Esophagus mucosa (tissue), 1 donor: ENCODE results near the gene PCSK6. TPM values are rescaled to one million over a fixed set of nuclear protein-coding genes. Genes with fewer than 3 reads are reported as not detected.
A peak's percentile ranks its signal among the peaks of the same experiment; 100 is the strongest.

Experiments used
- ATAC-seq: fragments of 200-7000 bp; cut with Tn5 transposase; one replicate; pipeline ENCODE4 v1.9.1; 2020
- total RNA-seq: library from RNA; stranded (reverse); gene quantifications from one replicate; pipeline ENCODE4 v1.2.4, GENCODE V29; 2023
- donor health status: DM: yes; HTN: yes; CAD: no.

The PCSK6 gene
- total RNA-seq, 1 donor from 2014 or later = 6.7 TPM

DNA sequence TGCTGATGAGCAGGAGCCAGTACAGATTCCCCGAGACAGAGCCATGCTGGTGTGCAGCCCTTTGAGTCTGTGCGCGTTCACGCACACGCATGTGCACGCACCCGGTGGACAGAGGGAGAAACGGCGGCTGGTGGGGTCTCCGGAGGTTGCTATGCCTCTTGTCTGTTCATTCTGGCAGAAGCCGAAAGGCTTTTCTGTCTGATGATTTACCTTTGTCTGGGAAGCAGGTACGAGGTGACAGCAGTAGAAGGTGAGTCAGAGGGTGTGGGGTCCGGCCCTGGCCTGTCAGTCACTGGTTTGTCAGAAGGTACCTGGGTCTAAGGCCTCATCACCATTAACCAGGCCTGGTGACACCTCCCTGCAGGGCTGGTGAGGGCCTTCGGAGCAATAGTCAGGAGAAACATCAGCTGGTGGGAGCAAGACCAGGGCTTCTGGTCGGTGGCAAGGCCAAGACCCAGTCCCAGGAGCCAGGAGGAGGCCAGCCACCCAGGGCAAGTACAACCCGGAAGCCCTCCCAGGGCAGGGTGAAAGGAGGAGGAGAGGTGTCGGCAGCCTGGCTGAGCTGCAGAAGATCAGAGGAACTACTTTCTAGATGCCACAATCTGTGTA is 7.5 kb downstream of the PCSK6 start:
- peak; percentile 79 for ATAC-seq

DNA sequence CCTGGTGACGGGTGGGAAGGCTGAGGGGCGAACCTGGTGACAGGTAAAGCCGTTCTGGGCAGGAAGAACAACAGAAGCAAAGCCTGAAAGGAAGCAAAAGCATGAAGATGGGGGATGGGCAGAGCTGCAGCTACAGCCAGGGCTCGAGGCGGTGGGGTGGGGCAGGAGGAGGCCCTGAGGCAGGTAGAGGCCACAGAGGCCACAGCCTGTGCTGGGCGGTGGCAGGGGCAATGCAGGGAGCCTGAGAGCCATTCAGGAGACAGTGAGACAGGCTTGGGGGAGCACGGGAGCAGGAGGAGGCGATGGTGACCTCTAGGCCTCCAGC is 8.2 kb downstream of the PCSK6 start:
- no peak for ATAC-seq

DNA sequence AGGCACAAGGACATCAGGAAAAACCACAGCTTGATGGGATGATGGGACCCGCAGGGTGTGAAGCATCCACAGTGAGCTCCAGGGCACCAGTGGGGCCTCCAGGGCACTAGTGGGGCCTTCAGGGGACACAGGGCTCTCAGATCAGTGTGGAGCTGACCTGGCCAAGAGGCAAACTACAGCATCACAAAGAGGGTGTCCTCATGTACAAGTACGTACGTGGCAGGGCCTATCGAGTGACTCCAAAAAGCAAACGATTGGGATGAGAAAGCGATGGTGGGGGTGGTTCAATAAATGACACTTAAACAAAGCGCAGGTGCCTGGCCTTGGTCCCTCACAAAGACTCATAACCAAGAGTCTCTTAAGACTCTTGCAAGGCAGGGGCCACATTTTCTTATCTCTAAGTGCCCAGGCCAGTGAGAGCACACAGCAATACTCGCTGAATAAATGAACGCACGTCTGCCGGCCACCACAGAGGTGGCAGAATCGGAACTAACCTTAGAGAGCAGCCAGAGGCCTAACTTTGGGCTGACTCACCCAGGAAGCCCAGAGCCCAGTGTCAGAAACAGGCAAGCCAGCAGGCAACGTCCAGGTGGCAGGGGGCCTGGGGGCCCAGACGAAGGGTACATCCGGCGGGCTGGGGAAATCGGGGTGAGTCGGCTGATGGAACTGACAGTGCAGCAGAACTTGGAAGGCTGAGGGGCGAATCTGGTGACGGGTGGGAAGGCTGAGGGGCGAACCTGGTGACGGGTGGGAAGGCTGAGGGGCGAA is 8.7 kb downstream of the PCSK6 start:
- no peak for ATAC-seq

DNA sequence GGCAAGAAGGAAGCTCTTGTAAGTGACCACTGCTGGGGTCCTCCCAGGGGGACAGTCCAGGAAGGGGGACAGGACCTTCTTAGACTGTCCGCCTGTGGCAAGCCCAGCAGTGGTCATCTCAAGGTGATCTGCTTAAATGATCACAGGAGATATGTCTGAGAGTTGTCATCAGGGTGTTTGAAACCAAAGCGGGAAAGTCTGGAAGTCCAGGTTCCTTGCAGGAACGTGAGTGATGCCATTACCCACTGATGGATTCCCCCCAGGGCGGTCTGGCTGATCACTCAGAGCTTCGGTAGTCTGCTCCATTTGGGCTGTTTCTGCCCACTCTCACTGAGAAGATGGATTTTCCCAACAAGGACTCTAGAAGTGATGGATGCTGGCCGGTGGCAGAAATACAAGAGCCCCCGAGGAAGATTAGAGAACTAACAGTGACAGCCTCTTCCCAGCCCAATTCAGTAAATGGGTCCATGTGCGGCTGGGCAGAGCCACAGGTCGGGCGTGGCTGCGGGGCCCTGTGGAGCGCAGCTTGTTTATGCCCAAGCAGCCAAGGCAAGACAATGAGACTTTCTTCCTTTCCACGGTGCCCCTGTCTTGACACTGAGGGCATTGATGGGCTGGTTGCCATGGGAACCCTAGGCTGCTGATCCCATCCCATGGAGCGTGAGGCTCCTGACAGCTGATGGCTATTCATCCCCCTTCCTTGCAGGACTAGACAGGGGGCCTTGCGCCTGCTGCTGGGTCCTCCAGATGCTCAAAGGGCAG is 9.5 kb downstream of the PCSK6 start:
- ATAC-seq = no peak

DNA sequence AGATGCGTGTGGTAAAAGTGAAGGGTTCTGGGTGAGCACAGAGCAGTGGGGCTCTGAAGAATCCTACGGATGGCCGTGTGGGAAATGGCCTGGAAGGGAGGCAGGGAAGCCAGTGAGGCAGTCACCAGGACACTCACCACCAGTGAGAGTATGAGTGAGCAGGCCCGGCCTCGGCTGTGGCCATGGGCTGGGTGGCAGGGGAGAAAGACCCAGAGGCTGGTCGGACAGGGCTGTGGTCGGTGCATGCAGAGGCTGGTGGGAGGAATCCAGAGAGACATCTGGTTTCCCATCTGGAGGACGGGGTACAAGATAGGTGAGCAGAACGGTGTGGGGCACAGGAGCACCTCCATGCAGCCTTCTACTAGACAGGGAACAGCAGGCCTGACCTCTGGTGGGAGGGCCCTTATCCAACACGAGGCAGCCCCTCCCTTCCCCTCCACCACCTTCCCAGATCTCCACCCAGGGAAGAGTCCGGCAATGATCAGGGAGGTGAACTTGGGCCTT is 10.1 kb downstream of the PCSK6 start:
- no peak for ATAC-seq

DNA sequence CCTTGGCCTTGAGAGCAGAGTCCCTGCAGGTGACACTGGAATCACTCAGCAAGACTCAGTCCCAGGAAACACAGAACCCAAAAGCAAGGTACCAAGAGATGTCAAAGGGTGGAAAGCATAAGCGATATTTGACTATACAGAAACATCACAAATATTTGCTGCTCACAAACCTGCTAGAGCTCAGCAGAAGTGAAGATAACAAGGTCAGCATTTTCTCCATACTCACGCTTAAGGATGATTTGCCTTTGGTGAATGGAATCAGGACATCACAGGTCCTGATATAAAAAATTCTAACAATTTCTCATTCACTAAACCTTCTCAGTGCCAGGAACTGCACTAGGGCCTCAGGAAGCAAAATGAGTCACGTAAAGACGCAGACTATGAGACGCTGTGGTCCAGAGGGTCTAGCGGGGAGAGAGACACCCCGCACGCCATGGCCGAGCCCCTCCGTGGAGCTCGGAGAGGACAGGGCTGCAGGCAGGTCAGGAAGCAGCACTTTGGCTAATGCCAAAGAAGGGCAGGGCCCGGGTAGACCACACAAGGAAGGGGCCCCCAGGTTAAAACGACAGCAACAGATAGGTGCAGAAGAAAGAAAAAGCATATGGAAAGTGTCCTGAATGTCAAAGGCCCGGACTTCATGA is 10.7 kb downstream of the PCSK6 start:
- ATAC-seq = no peak

DNA sequence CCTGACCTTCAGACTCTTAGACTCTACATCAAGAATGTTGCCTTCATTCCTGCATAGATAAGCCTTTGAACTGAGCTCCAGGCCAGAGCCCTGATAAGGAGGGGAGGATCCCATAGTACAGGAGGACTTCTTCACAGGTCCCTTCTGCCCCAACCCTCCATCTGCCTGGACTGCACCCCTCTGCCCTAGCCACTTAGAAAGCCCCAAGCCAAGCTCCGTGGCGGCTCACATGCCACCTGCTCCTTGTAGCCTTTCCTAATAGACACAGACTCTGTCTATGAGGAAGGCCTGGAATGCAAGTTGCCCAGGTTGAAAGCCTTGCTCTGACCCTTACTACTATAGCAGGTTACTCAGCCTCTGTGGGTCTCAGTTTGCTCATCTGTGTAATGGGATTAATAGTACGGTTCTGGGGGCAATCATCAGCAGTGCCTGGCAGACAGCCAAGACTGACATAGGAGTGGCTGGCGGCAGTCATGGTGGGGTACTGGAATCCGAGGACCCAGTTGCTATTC is 11.6 kb downstream of the PCSK6 start:
- ATAC-seq = no peak

DNA sequence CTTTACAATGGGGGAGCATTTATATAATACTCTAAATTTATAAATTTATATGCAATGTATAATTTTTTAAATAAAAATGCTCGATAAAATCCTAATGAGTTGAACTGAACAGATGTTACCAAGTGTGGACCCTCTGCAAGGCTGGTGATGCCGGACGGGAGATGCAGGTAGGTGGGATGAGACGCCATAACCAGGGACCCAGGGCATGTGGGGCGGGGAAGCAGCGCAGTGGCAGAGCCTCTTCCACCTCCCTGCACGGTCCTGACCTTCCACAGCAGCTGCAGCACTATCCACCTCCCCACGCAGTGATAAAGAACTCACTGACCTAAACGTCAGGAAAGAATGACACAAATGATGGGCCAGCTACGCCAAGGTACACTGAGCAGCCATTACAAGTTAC is 12.8 kb downstream of the PCSK6 start:
- no peak for ATAC-seq

DNA sequence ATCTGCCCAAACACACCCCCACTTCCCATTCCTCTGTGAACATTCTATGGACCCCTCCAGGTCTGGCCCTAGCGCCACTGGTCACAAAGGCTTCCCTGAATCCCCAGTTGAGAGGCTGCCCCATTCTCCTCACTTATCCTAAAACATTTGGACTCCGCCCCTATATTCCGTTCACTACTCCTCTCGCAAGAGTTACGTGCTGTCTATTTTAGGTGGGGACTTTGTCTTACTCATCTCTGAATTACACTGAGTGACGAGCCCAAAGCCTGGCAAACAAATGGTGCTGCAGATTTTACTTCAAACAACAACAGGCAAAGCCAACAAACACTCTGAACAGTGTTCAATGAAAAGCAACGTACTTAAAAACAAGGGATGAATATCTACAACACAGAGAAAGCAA is 14.5 kb downstream of the PCSK6 start:
- ATAC-seq = no peak

DNA sequence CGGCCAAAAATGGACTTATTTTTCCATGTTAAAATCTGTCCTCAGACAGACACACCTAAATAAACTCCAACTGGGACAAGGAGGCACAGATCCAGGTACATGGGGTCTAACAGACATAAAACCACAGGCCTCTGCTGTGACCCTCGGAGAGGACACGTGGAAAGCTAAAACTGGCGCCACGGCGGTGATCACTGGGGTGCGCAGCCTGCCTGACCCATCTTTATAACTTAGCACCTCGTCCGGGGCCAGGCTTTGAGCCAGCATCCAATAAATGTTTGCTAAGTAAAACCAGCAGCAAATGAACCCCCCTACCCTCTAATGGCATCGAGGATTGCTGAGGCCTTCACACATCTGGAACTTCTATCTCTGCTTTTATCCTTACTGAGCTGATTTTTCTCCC is 15.3 kb downstream of the PCSK6 start:
- ATAC-seq = no peak

DNA sequence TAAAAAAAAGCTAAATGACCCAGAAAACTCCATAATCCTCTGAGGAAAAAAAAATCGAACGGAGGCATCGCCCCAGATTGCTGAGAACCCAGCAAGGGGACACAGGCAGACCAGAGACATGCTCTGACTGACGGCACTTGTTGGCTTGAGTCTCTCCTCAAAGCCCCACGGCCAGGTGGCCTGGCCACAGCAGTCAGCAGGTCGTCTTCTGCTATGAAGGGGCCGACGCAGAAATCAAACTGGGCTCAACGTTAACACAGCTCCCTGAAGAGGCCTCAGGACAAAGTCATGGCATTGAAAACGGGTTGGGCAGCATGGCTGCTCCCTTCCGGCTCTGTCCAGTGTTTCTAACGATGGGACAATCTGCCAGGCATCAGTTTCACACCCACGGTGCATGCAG is 17.5 kb downstream of the PCSK6 start:
- no peak for ATAC-seq

DNA sequence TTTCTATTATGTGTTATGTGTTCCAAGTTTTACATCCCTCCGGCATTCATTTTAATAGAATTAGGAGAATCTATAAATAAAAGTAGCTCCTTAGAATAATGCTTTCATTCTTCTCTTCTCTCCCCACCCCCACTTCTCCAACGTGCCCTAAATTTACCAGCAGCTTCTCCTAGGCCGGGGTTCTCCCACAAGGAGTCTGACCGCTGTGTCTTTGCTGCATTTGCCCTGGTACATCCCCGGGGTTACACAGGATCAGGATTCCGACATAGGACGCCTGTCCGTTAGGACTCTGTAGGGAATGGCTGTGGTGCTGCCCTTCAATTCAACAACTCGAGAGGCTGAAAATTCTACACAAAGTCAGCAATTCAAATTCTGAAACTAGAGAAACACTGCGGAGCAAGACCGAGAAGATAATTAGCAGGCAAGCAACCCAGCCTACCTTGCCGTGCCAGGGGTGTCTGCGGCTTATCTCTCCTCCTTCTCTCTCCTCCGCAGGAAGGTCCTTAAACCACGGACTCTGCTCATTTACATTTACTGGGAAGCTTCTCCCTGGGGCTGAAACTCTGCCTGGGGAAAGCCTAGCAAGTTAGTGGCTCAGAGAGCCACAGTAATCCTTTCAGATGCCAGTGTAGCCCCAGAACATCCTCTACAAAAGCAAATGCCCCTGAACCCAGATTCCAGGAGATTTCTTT is 18.8 kb downstream of the PCSK6 start:
- no peak for ATAC-seq

DNA sequence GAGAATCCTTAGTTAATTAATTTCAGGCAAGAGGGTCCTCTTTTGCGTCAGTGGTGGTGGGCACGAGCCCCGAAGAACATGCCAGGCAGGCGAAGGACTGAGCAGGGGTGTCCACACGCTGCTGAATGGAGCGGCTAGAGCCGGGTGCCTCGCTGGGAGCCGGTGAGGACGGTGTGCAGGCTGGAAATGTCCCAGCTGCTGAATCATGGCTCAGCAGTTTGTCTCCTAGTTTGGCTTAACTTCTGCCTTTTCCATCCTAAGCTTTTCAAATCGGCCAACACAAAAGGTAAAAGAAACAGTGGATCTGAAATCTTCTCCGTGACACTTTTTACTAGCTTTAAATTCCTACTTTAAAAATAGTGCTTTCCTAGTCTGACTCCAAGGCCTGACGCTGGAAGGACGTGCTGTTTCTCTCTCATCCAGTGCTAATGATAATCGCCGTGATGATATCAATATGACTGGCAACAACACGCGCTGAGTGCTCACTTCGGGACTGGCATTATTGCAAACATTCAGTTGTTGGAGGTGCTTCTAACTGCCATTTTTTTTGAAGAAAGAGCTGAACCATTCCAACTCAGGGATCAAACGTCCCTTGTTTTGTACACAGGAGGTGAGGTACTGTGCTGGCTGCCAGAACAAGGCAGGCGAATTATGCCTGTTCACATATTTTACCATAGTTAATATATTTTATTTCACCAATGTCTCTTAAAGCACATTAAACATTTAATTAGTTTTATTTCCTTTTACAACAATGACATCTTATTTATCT is 19.8 kb downstream of the PCSK6 start:
- no peak for ATAC-seq

DNA sequence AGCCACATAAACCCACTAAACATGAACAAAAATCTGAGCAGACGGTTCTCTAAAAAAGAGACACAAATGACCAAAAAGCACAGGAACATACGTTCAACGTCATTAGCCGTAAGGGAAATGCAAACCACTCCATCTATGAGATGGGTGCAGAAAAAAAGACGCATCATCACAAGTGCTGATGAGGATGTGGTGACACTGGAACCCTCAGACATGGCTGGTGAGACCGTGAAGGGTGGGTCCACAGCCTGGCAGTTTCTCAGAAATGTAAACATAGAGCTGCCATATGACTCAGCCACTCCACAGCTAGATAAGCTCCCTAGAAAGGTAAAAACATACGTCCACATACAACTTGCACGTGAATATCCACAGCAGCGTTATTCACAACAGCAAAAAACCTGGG is 23.3 kb downstream of the PCSK6 start:
- ATAC-seq = no peak

DNA sequence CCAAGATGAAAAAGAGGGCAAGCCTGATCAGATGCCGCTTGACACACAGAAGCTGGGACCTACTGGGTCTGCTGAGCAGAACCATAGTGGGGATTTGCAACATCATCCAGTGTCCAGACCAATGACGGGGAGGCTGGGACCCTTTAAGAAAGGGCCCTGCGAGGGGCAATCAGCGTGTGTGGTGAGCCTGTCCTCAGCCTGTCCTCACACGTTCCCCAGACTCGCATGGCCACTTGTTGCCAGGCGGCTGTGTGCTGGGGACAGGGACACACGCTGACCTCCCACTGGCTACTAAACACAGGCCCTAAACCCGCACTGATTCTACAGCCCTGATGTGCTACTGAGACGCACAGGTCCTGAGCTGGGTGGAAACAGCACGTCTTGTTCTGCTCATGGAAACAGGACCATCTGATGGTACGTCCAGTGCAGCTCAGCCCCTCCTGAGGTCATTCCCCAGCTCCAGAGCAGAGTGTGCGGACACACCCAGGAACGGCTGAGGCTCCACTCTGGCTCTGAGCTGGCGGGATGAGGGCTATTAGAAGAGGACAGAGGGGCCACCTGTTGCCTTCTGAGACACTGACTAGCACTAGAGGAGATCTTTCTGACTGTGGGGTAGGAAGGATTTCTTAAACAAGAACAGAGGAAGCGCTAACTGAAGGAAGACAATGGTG is 24.4 kb downstream of the PCSK6 start:
- no peak for ATAC-seq

DNA sequence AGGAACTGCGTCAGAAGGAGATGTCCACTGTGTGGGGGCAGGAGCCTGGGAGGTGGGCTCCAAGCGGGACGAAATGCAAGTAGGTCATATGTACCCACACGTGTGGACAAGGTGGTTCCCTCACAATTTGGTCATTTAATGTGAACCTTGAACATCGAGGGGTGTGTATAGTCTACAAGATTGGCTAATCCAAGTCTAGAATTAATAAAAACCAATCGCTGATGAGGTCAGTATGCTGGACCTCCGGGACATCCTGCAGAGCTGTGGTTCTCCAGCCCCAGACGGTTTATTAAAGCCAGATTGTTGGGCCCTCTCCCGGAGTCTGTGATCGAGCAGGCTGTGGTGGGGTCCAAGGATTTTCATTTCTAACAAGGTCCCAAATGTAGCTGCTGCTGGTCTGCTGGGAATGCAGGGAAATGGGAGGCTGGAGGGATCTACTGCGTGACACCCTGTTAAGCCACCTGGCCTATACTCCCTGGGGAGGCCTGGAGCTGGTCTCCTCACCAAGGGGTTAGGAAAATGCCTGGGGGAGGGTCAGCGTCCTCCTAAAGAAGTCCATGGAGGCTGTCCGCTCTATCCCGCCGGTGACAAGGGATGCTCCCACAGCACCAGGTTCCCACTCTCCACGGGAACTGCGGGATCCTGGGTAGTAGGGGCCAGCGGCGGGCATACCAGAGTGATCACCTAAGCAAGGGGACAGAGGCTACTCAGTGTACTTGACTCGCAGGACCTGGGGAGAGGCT is 25.1 kb downstream of the PCSK6 start:
- ATAC-seq = no peak

DNA sequence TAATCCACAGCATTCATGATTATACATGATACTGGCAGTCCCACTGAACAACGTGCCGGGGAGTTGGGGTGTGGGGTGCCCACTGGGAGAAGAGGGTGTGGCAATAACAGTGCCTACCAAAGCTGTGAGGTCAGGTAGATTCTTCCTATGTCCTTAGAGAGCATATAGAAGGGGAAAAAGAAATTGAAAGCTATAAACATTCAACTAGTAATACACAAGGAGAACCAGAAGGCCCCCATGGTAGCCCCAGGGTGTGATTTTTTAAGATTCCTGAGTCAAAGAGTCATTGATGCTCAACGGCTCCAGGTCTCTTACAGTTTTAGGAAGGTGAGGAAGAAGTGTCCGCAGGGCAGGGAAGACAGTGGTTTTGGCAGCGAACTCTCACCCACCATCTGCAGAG is 25.8 kb downstream of the PCSK6 start:
- ATAC-seq = peak; percentile 23

DNA sequence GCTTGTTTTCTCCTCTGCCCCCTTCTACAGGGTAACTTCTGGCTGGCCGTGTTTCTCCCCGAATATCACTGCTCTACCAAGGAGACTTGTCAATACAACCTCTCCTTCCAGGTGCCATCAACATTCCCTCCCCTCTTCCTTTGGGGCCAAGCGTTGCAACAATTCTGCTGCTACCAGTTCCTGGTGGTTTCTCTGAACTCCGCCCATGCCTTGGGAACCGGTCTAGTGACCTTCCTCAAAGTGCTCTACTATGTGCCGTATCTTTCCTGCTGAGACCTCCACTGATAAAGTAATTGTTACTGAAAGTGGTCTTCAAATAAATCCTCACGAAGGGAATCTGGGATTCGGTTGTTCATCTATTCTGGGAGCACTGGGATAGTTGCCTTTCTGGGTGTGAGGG is 26.2 kb downstream of the PCSK6 start:
- peak; percentile 39 for ATAC-seq

DNA sequence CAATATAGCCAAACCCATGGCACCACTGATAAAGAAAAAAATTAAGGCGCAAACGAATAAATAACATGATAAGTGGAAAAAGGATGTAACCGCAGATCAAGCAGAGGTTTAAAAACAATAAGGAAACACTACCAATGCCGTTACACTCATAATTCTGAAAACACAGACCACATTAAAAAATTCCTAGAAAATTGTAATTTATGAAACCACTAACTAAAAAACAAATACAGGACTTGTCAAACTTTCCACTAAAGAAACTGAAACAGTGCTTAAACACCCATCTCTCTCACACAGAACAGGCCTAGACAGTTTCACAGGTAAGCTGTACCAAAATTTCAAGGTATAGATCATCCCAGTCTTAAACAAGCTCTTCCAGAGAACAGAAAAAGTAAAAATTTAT is 28.4 kb downstream of the PCSK6 start:
- ATAC-seq = no peak

DNA sequence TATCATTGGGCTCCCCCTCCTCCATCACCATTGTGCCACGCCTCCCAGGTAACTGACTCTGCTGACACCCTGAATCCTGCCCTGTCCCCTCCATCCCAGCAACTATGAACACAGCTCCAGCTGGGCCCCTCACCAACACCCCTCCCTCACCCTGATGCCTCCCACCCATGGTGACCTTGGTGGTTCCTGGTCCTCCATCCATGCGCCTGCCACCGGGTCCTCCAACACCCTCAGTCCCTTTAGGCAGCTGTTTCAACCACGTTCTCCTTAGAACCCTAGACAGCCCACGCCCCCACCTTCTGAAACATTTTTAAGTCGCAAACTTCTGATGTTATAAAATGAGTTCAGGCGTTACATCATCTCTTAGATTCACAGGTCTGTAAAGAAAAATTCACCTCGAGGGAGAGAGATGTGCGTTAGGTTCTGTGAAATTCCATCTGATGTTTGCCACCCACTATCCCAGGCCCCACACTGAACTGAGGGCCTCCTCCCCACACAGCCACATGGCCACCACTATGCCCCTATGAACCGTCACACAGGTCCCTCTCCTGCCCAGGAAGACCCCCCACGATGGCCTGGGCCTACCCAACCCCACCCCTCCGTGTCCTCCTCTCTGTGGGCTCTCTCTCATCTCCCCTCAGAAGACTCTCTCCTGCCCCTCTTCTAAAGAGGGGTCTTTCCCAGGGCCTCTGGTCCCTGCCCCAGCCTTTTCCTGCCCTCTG is 29.8 kb downstream of the PCSK6 start:
- ATAC-seq = no peak
